OCI-LY1 (cell line): ENCODE results near the gene PTPN12.

Experiments
- H2AFZ ChIP-seq: fragments of 200-600 bp; sonication (generic), shearing (Covaris generic); 2 replicates; pipeline ENCODE4 v1.6.0; 2014; ENCODE audit warnings: antibody characterized with exemption, mild to moderate bottlenecking, low read length
- H3F3A ChIP-seq: fragments of 200-600 bp; sonication (generic), shearing (Covaris generic); 2 replicates; pipeline ENCODE4 v1.6.0; 2014; ENCODE audit warnings: mild to moderate bottlenecking, antibody characterized with exemption, low read length, moderate library complexity; ENCODE audit not compliant: insufficient read depth
- H3K27ac ChIP-seq: fragments of 200-600 bp; sonication (generic); 2 replicates; pipeline ENCODE4 v1.5.1; 2014; ENCODE audit warnings: low read length, mixed run types, mild to moderate bottlenecking, low read depth; ENCODE audit not compliant: poor library complexity, severe bottlenecking
- H3K27me3 ChIP-seq: fragments of 200-600 bp; sonication (generic); 2 replicates; pipeline ENCODE4 v1.6.0; 2014; ENCODE audit warnings: antibody characterized with exemption, mild to moderate bottlenecking, low read length, moderate library complexity; ENCODE audit not compliant: insufficient read depth
- H3K36me3 ChIP-seq: fragments of 200-600 bp; sonication (generic); 2 replicates; pipeline ENCODE4 v1.6.1; 2014; ENCODE audit warnings: mild to moderate bottlenecking, antibody characterized with exemption, low read length, moderate library complexity, mixed read lengths; ENCODE audit not compliant: insufficient read depth
- H3K4me1 ChIP-seq: fragments of 200-600 bp; sonication (generic); 2 replicates; pipeline ENCODE4 v1.5.1; 2014; ENCODE audit warnings: mild to moderate bottlenecking, low read length, moderate library complexity; ENCODE audit not compliant: insufficient read depth, severe bottlenecking
- H3K4me2 ChIP-seq: fragments of 200-600 bp; sonication (generic), shearing (Covaris generic); 2 replicates; pipeline ENCODE4 v1.6.1; 2014; ENCODE audit warnings: low read length
- H3K4me3 ChIP-seq: fragments of 200-600 bp; sonication (generic); 2 replicates; pipeline ENCODE4 v1.5.1; 2014; ENCODE audit warnings: low read length, low read depth, mild to moderate bottlenecking, mixed read lengths; ENCODE audit not compliant: poor library complexity, severe bottlenecking
- H3K79me2 ChIP-seq: fragments of 200-600 bp; shearing (Covaris generic); 2 replicates; pipeline ENCODE4 v1.6.1; 2016; ENCODE audit warnings: mixed run types, low read length, mixed read lengths; ENCODE audit not compliant: insufficient read depth
- H3K9ac ChIP-seq: fragments of 200-600 bp; sonication (generic), shearing (Covaris generic); 2 replicates; pipeline ENCODE4 v1.6.1; 2014; ENCODE audit warnings: mild to moderate bottlenecking, low read length, mixed read lengths
- H3K9me2 ChIP-seq: fragments of 200-600 bp; sonication (generic), shearing (Covaris generic); 2 replicates; pipeline ENCODE4 v1.6.1; 2014; ENCODE audit warnings: low read depth, mild to moderate bottlenecking, low read length, mixed read lengths
- H3K9me3 ChIP-seq: fragments of 200-600 bp; shearing (Covaris generic); 2 replicates; pipeline ENCODE4 v1.6.1; 2014; ENCODE audit warnings: low read length, mixed read lengths
- H4K20me1 ChIP-seq: fragments of 200-600 bp; sonication (generic), shearing (Covaris generic); 2 replicates; pipeline ENCODE4 v1.6.0; 2016; ENCODE audit warnings: mild to moderate bottlenecking, low read length; ENCODE audit not compliant: insufficient read depth
- EZH2 ChIP-seq: fragments of 200-600 bp; sonication (generic), shearing (Covaris generic); IDR thresholded peaks from 2 replicates; pipeline ENCODE4 v1.8.0; 2017; ENCODE audit warnings: borderline replicate concordance, mixed run types, mild to moderate bottlenecking, antibody characterized with exemption, low read length, moderate library complexity, mixed read lengths
- TF ChIP-seq, protein P1 (sequence below): fragments of 200-600 bp; sonication (generic), shearing (Covaris generic); IDR thresholded peaks from 2 replicates; pipeline ENCODE4 v1.5.1; 2017; ENCODE audit warnings: mild to moderate bottlenecking, antibody characterized with exemption, low read length, moderate library complexity, mixed read lengths

Gene PTPN12

GRCh38 chr7:77606562-77606961, 69.5 kb downstream of the PTPN12 start:
- H3K27ac ChIP-seq: no peak overlapping the region
- no peaks in the 10 kb centered on the region for H3K9me3 ChIP-seq
- H3K9me2 ChIP-seq: no peaks in the 10 kb centered on the region
- H3K79me2 ChIP-seq: no peaks in the 10 kb centered on the region
- no peaks in the 10 kb centered on the region for H3K27me3 ChIP-seq
- no peaks in the 10 kb centered on the region for H4K20me1 ChIP-seq
- H3K4me2 ChIP-seq: no peak overlapping the region
- no peak for TF ChIP-seq EZH2
- TF ChIP-seq, protein P1, sequence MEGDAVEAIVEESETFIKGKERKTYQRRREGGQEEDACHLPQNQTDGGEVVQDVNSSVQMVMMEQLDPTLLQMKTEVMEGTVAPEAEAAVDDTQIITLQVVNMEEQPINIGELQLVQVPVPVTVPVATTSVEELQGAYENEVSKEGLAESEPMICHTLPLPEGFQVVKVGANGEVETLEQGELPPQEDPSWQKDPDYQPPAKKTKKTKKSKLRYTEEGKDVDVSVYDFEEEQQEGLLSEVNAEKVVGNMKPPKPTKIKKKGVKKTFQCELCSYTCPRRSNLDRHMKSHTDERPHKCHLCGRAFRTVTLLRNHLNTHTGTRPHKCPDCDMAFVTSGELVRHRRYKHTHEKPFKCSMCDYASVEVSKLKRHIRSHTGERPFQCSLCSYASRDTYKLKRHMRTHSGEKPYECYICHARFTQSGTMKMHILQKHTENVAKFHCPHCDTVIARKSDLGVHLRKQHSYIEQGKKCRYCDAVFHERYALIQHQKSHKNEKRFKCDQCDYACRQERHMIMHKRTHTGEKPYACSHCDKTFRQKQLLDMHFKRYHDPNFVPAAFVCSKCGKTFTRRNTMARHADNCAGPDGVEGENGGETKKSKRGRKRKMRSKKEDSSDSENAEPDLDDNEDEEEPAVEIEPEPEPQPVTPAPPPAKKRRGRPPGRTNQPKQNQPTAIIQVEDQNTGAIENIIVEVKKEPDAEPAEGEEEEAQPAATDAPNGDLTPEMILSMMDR: no peak
- H3F3A ChIP-seq: no peaks in the 10 kb centered on the region
- H3K9ac ChIP-seq: no peak overlapping the region
- no peak overlapping the region for H3K4me3 ChIP-seq
- H3K36me3 ChIP-seq: no peaks in the 10 kb centered on the region
- no peaks in the 10 kb centered on the region for H3K4me1 ChIP-seq
- H2AFZ ChIP-seq: no peak overlapping the region

- Histone ChIP-seq H3K4me2 (no peak overlapping the region), H3K36me3 (peaks cover 9% of the 10 kb centered on the region; the same call in 1 of the 2 replicates), H3K4me3 (no peak overlapping the region), H3K79me2 (no peaks in the 10 kb centered on the region), H3K4me1 (no peaks in the 10 kb centered on the region), H3K27ac (no peak overlapping the region), H3K9me3 (no peaks in the 10 kb centered on the region), H3K9me2 (no peaks in the 10 kb centered on the region), H3F3A (no peaks in the 10 kb centered on the region), H2AFZ (no peak overlapping the region), H4K20me1 (no peaks in the 10 kb centered on the region), H3K27me3 (no peaks in the 10 kb centered on the region), H3K9ac (no peak overlapping the region)
- no peak for TF ChIP-seq EZH2
- TF ChIP-seq, protein P1: no peak
These were observed 82.2 kb downstream of the PTPN12 start for GRCh38 chr7:77619314-77619713.

DNA sequence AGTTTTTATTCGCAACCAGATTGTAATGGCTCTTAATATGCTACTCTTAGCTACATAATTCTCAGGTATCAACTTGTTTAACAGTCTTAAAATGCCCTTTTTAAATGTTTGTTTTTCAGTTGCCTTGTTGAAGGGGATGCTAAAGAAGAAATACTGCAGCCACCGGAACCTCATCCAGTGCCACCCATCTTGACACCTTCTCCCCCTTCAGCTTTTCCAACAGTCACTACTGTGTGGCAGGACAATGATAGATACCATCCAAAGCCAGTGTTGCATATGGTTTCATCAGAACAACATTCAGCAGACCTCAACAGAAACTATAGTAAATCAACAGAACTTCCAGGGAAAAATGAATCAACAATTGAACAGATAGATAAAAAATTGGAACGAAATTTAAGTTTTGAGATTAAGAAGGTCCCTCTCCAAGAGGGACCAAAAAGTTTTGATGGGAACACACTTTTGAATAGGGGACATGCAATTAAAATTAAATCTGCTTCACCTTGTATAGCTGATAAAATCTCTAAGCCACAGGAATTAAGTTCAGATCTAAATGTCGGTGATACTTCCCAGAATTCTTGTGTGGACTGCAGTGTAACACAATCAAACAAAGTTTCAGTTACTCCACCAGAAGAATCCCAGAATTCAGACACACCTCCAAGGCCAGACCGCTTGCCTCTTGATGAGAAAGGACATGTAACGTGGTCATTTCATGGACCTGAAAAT, 89.7 kb downstream of the PTPN12 start:
- TF ChIP-seq, protein P1: no peak
- no peak for TF ChIP-seq EZH2
- Histone ChIP-seq H3K4me3 (no peak overlapping the region), H4K20me1 (no peaks in the 10 kb centered on the region), H3K79me2 (no peaks in the 10 kb centered on the region), H3K9me2 (no peaks in the 10 kb centered on the region), H2AFZ (no peak overlapping the region), H3K4me2 (no peak overlapping the region), H3K4me1 (no peaks in the 10 kb centered on the region), H3K9ac (no peak overlapping the region), H3K27ac (no peak overlapping the region), H3F3A (no peaks in the 10 kb centered on the region), H3K36me3 (peaks cover 12% of the 10 kb centered on the region; the same call in 1 of the 2 replicates), H3K9me3 (no peaks in the 10 kb centered on the region), H3K27me3 (no peaks in the 10 kb centered on the region)
